H9 (cell line): Measurements from ENCODE around the gene PPP2R2B. TPM values are rescaled to one million over a fixed set of nuclear protein-coding genes. Genes with fewer than 3 reads are reported as not detected.

Experiments used
- DNase-seq: peaks from one replicate; pipeline ENCODE4 v3.0.0-alpha.2; 2017
- H2AFZ ChIP-seq: one replicate; pipeline ENCODE4 v1.6.1; 2013; ENCODE audit warnings: mild to moderate bottlenecking, low read length, control low read depth, moderate library complexity
- H2AK5ac ChIP-seq: 2 replicates; pipeline ENCODE4 v1.6.1; 2013; ENCODE audit warnings: low read length, control low read depth, mixed read lengths; ENCODE audit not compliant: insufficient read length
- H2BK120ac ChIP-seq: one replicate; pipeline ENCODE4 v1.6.1; 2013; ENCODE audit warnings: low read depth, mild to moderate bottlenecking, low read length, control low read depth, inconsistent platforms; ENCODE audit not compliant: poor library complexity, severe bottlenecking
- H2BK12ac ChIP-seq: 2 replicates; pipeline ENCODE4 v1.6.1; 2013; ENCODE audit warnings: low read length, control low read depth, mixed read lengths, low read depth; ENCODE audit not compliant: insufficient read length
- H2BK15ac ChIP-seq: 2 replicates; pipeline ENCODE4 v1.6.1; 2013; ENCODE audit warnings: low read depth, low read length, control low read depth
- H2BK20ac ChIP-seq: one replicate; pipeline ENCODE4 v1.6.1; 2013; ENCODE audit warnings: low read depth, mild to moderate bottlenecking, low read length, control low read depth, inconsistent platforms; ENCODE audit not compliant: poor library complexity, severe bottlenecking
- H2BK5ac ChIP-seq: 2 replicates; pipeline ENCODE4 v1.6.1; 2013; ENCODE audit warnings: low read length, control low read depth, mixed read lengths; ENCODE audit not compliant: insufficient read length
- H3K14ac ChIP-seq: 2 replicates; pipeline ENCODE4 v1.6.1; 2013; ENCODE audit warnings: low read length, control low read depth; ENCODE audit not compliant: insufficient read depth
- H3K18ac ChIP-seq: 2 replicates; pipeline ENCODE4 v1.6.1; 2013; ENCODE audit warnings: low read depth, mild to moderate bottlenecking, mixed read lengths, low read length, control low read depth; ENCODE audit not compliant: insufficient read length
- H3K23ac ChIP-seq: 2 replicates; pipeline ENCODE4 v1.6.1; 2013; ENCODE audit warnings: low read length, control low read depth, mixed read lengths, low read depth; ENCODE audit not compliant: insufficient read length
- H3K23me2 ChIP-seq: 2 replicates; pipeline ENCODE4 v1.6.1; 2013; ENCODE audit warnings: low read depth, mild to moderate bottlenecking, mixed read lengths, low read length, control low read depth; ENCODE audit not compliant: insufficient read length, poor library complexity, severe bottlenecking
- H3K27ac ChIP-seq: 2 replicates; pipeline ENCODE4 v1.5.1; 2013; ENCODE audit warnings: low read length, control low read depth, mixed read lengths, low read depth; ENCODE audit not compliant: insufficient read length
- H3K27me3 ChIP-seq: 2 replicates; pipeline ENCODE4 v1.6.1; 2013; ENCODE audit warnings: low read length, control low read depth, inconsistent platforms; ENCODE audit not compliant: insufficient read depth
- H3K4ac ChIP-seq: 2 replicates; pipeline ENCODE4 v1.6.1; 2013; ENCODE audit warnings: low read depth, mild to moderate bottlenecking, control low read depth, inconsistent platforms, low read length, moderate library complexity
- H3K4me1 ChIP-seq: 2 replicates; pipeline ENCODE4 v1.6.1; 2013; ENCODE audit warnings: low read length, control low read depth, inconsistent platforms; ENCODE audit not compliant: insufficient read depth
- H3K4me2 ChIP-seq: 2 replicates; pipeline ENCODE4 v1.6.1; 2013; ENCODE audit warnings: low read length, control low read depth, mixed read lengths; ENCODE audit not compliant: insufficient read length, insufficient read depth
- H3K56ac ChIP-seq: 2 replicates; pipeline ENCODE4 v1.6.1; 2013; ENCODE audit warnings: low read depth, mild to moderate bottlenecking, mixed read lengths, low read length, control low read depth; ENCODE audit not compliant: insufficient read length
- H3K79me1 ChIP-seq: 2 replicates; pipeline ENCODE4 v1.6.1; 2013; ENCODE audit warnings: low read depth, mild to moderate bottlenecking, moderate library complexity, low read length, control low read depth, inconsistent platforms; ENCODE audit not compliant: insufficient read depth, poor library complexity, severe bottlenecking
- H3K79me2 ChIP-seq: 2 replicates; pipeline ENCODE4 v1.6.1; 2013; ENCODE audit warnings: low read length, control low read depth, inconsistent platforms; ENCODE audit not compliant: insufficient read depth
- H3K9ac ChIP-seq: 2 replicates; pipeline ENCODE4 v1.6.1; 2013; ENCODE audit warnings: low read length, control low read depth, mixed read lengths; ENCODE audit not compliant: insufficient read length; ENCODE audit errors: extremely low read depth
- H3K9me3 ChIP-seq: one replicate; pipeline ENCODE4 v1.6.1; 2013; ENCODE audit warnings: low read depth, low read length, inconsistent platforms; ENCODE audit not compliant: control insufficient read depth
- H3T11ph ChIP-seq: one replicate; pipeline ENCODE4 v1.6.1; 2013; ENCODE audit warnings: mild to moderate bottlenecking, low read length, control low read depth, inconsistent platforms
- H4K20me1 ChIP-seq: one replicate; pipeline ENCODE4 v1.6.1; 2013; ENCODE audit not compliant: control insufficient read depth, insufficient read length, insufficient read depth
- H4K5ac ChIP-seq: 2 replicates; pipeline ENCODE4 v1.6.1; 2013; ENCODE audit warnings: low read depth, mild to moderate bottlenecking, mixed read lengths, low read length, control low read depth; ENCODE audit not compliant: insufficient read length
- H4K8ac ChIP-seq: replicated peaks from 2 replicates; pipeline ENCODE4 v1.6.1; 2013; ENCODE audit warnings: low read length, control low read depth, mixed read lengths, low read depth; ENCODE audit not compliant: insufficient read length
- H4K91ac ChIP-seq: 2 replicates; pipeline ENCODE4 v1.6.1; 2013; ENCODE audit warnings: low read depth, mild to moderate bottlenecking, moderate library complexity, mixed read lengths, low read length, control low read depth; ENCODE audit not compliant: insufficient read length
- H3K27ac Mint-ChIP-seq, 3 experiments: 2 replicates in 2 of 3; 3 replicates in 1 of 3; pipeline ENCODE4 v1.8.0; 2020 to 2021; ENCODE audit warnings: mixed read lengths in 3 of 3, mild to moderate bottlenecking in 1 of 3, moderate library complexity in 1 of 3
- H3K27me3 Mint-ChIP-seq: 2 replicates; pipeline ENCODE4 v1.8.0; 2021; ENCODE audit warnings: low read depth, mild to moderate bottlenecking, moderate library complexity, mixed read lengths
- H3K36me3 Mint-ChIP-seq, 3 experiments: 2 replicates in 2 of 3; 3 replicates in 1 of 3; pipeline ENCODE4 v1.8.0; 2020 to 2021; ENCODE audit warnings: low read depth in 3 of 3, mixed read lengths in 3 of 3; ENCODE audit not compliant: insufficient read depth in 1 of 3
- H3K4me1 Mint-ChIP-seq, 2 experiments: 2 replicates each; pipeline ENCODE4 v1.8.0; 2020; ENCODE audit warnings: mixed read lengths in 2 of 2
- H3K4me3 Mint-ChIP-seq, 2 experiments: 2 replicates in 1 of 2; 3 replicates in 1 of 2; pipeline ENCODE4 v1.8.0; 2020 to 2021; ENCODE audit warnings: mild to moderate bottlenecking in 2 of 2, mixed read lengths in 2 of 2, moderate library complexity in 1 of 2
- H3K9me3 Mint-ChIP-seq, 2 experiments: 2 replicates in 1 of 2; 3 replicates in 1 of 2; pipeline ENCODE4 v1.8.0; 2020; ENCODE audit warnings: mild to moderate bottlenecking in 2 of 2, mixed read lengths in 2 of 2, moderate library complexity in 1 of 2
- CTCF ChIP-seq: fragments of 200-600 bp; sonication (generic); conservative IDR thresholded peaks from 3 replicates; pipeline ENCODE4 v1.8.0; 2021; ENCODE audit warnings: antibody characterized with exemption, mild to moderate bottlenecking
- WGBS: extraction: QIAGEN DNeasy Blood & Tissue Kit; methylation state at CpG from one replicate; pipeline ENCODE4 v1.1.7; 2013; ENCODE audit warnings: missing lambda C conversion rate, low lambda C conversion rate, mixed read lengths; ENCODE audit not compliant: insufficient read length; ENCODE audit errors: extremely low coverage; 5-methylcytosine and 5-hydroxymethylcytosine counted together
- total RNA-seq: library from RNA; stranded (reverse); gene quantifications from 2 replicates; pipeline ENCODE4 v1.2.1, GENCODE V29; 2021

The PPP2R2B gene
- total RNA-seq, 1 experiment from 2014 or later: 14.3 TPM

GRCh38 chr5:146667633-146668272, 210.8 kb downstream of the PPP2R2B start:
- H3K4ac ChIP-seq: no peak overlapping the region
- H3T11ph ChIP-seq: no peak overlapping the region
- no peak overlapping the region for H3K18ac ChIP-seq
- no peaks in the 10 kb centered on the region for H3K27me3 Mint-ChIP-seq
- no peak for TF ChIP-seq CTCF
- H3K4me2 ChIP-seq: no peak overlapping the region
- H3K4me1 ChIP-seq: peaks cover 10% of the 10 kb centered on the region; the same call in 1 of the 2 replicates
- H3K27ac Mint-ChIP-seq: no peak overlapping the region
- H3K36me3 Mint-ChIP-seq: peaks cover 0 to 14% (median 12%) of the 10 kb centered on the region in 3 experiments; a peak in 4 of 7 replicates
- no peak overlapping the region for H4K5ac ChIP-seq
- WGBS: no CpG with 5 or more reads among the region's 4 CpGs
- H3K4me1 Mint-ChIP-seq: peaks cover 15 to 17% of the 10 kb centered on the region in 2 experiments
- no peak overlapping the region for H2BK120ac ChIP-seq
- no peak for DNase-seq
- no peak overlapping the region for H2AK5ac ChIP-seq
- no peaks in the 10 kb centered on the region for H3K79me1 ChIP-seq
- no peak overlapping the region for H2BK5ac ChIP-seq
- H2BK20ac ChIP-seq: no peak overlapping the region
- H3K23ac ChIP-seq: no peak overlapping the region
- H3K27me3 ChIP-seq: no peaks in the 10 kb centered on the region
- H4K20me1 ChIP-seq: no peaks in the 10 kb centered on the region
- no peaks in the 10 kb centered on the region for H3K9me3 ChIP-seq
- H3K56ac ChIP-seq: no peak overlapping the region
- H3K9ac ChIP-seq: no peak overlapping the region
- no peak overlapping the region for H4K8ac ChIP-seq
- H4K91ac ChIP-seq: no peak overlapping the region
- H2AFZ ChIP-seq: no peak overlapping the region
- H3K27ac ChIP-seq: no peak overlapping the region
- no peak overlapping the region for H3K14ac ChIP-seq
- no peaks in the 10 kb centered on the region; a peak in 1 of 5 replicates for H3K9me3 Mint-ChIP-seq
- no peaks in the 10 kb centered on the region for H3K23me2 ChIP-seq
- no peaks in the 10 kb centered on the region for H3K79me2 ChIP-seq
- no peak overlapping the region for H3K4me3 Mint-ChIP-seq
- H2BK15ac ChIP-seq: no peak overlapping the region
- no peak overlapping the region for H2BK12ac ChIP-seq
